ENCODE results near the gene NIPAL1.

- TF ChIP-seq CTCF (IDR thresholded peaks at IDR 0.05; ENCODE audit: insufficient read depth, low read depth, low read length) (no peak), EZH2 (IDR thresholded peaks at IDR 0.05; ENCODE audit: insufficient read depth, low read length) (no peak)
Observed at GRCh38 chr4:48008021-48008596, 8.5 kb upstream of the NIPAL1 start.

All from astrocyte (in vitro differentiated cells and primary cell).